Fibroblast of skin of right biceps (primary cell): ENCODE measurements around the gene EXOC3L4.
"Not testable (repeated sequence)": the region's sequence is repeated elsewhere in the genome, so short reads cannot be mapped to it uniquely, and the experiment has no call there.

Experiments used
- DNase-seq: peaks from one replicate; pipeline ENCODE4 v3.0.0-alpha.2; 2013

EXOC3L4 gene

DNA sequence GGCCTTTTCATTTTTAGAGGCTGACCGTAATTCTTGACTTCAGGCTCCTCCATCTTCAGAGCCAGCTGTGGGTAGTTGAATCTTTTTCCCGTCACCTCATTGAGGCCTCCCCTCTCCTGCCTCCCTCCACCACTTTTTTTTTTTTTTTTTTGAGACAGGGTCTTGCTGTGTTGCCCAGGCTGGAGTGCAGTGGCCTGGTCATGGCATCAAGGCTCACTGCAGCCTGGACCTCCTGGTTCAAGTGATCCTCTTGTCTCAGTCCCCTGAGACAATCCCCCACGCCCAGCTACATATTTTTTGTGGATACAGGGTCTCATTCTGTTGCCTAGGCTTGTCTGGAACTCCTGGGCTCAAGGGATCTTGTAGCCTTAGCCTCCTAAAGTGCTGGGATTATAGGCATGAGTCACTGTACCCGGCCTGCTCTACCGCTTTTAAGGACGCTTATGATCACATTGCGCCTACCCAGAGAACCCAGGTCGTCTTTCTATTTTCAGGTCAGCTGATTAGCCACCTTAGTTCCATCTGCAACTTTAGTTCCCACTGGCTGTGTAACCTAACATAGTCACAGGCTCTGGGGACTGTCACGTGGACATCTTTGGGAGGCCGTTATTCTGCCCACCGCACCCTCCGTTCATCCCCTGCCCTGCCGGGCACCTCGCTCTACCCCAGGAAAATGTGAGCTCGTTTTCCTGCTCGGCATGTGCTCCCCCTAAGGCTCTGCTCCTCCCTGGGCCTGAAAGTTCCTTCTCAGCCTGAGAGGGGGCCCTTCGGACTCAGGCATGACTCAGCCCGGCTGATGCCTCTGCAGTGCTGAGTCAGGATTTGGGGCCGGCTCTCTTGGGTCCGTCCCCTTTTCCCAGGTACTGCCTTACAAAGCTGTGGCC lies 42.1 kb downstream of the EXOC3L4 start:
- peak; percentile 75 for DNase-seq

GRCh38 chr14:103137689-103138300 lies 43.3 kb downstream of the EXOC3L4 start:
- no peak for DNase-seq

- no peak for DNase-seq
These were observed 44.0 kb downstream of the EXOC3L4 start for GRCh38 chr14:103138301-103139131.

GRCh38 chr14:103139132-103140025 lies 44.9 kb downstream of the EXOC3L4 start:
- DNase-seq, result no peak

DNA sequence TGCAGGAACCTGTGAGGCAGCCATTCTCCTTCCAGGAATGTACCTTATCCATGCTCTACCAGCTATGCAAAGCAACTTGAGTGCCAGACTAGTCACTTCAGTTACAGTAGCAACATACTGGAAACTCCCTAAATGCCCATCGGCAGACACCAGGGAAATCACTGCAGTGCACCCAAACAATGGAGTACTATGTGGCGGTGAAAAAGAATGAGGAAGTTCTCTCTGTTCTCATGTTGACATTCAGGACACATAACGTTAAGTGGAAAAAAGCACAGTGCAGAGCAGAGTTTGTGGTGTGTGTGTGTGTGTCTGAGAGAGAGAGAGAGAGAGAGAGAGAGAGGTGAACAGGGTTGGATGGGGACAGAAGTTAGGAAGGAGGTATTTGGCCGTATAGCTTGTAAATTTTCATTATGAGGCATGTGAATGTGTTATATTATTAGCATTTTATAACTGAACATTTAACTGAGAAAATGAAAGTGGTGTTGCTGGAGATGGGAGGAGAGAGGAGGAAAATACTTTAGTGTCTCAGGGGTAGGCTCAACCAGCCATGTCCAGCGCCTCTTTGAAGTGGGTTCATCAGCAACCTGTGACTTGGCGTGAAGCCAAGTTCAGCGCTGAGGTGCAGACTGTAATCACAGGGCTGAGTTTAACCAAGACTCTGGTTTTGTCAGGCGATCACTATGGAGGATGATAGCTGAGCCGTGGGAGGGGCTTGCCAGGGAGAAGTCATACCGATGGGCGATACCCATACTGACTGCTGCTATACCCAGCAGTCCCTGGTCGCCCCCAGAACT lies 46.0 kb downstream of the EXOC3L4 start:
- DNase-seq, result no peak

GRCh38 chr14:103141117-103141796 lies 46.7 kb downstream of the EXOC3L4 start:
- peak; percentile 27 for DNase-seq

DNA sequence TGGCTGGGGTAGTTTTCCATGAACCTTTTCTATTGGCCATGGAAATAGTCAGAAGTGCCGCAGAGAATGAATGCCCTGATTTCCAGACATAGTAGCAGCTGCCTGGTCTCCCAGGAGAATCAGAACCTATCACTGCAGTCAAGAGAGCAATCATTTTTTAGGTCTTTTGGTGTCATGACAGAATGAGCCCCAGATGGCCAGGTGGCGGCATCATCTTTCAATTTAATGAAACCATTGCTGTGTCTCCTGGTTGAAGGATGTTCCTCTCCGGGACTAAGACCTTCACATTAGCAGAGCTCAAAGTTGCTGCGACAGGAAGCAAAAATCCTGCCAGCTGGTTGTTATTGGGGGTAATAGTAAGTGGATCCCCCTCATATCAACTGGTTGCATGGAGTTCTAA lies 47.5 kb downstream of the EXOC3L4 start:
- DNase-seq, result no peak

GRCh38 chr14:103142721-103143302 lies 48.3 kb downstream of the EXOC3L4 start:
- no peak for DNase-seq

- peak; percentile 18 for DNase-seq
These were observed 49.0 kb downstream of the EXOC3L4 start for GRCh38 chr14:103143506-103143905.

- peak; percentile 78 for DNase-seq
These were observed 49.6 kb downstream of the EXOC3L4 start for GRCh38 chr14:103144085-103144484.

DNA sequence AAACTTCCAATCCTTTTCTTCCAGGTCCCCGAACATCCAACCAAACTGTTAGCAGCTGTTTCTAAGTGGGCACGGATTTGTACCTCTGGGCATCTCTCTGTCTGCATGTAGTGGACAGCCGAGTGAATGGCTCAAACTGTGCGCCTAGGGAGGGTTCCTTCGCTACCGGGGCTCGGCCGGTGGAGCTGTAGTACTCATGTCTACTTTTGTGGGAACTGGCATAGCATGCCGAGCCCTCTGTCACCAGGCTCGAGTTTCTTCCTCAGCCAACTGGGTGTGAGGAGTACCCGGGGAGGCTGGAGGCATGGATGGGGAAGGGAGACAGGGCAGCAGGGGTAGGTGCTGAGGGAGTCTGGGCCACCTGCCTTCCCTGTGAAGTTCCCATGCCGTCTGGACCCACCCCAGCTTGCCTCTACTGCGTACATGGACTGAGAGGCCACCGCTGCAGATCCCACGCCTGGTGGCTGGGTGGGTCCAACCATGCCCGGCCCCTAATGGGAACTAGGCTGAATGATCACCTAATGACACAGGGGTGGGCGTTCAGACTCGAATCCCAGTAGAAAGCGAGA lies 51.7 kb downstream of the EXOC3L4 start:
- no peak for DNase-seq

GRCh38 chr14:103149351-103150237 lies 55.1 kb downstream of the EXOC3L4 start:
- no peak for DNase-seq

GRCh38 chr14:103151270-103151945 lies 56.9 kb downstream of the EXOC3L4 start:
- DNase-seq, result no peak

DNA sequence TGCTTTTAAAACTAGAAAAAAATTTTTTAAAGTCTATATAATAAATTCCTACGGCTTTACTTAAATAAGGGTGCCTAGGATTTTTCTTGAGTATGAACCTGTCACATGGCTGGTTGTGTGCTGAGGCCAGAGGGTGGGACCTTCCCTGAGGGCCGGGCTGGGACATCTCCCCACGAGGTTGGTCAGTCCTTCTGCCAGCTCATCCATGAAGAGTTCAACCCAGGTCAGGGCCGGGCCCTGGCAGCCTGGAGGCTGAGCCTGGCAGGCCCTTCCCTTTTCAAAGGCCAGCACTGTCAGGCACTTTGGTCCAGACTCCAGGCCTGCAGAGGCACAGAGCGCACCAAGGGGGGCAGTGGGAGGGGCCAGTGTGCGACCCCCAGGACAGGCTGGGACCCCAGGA lies 60.5 kb downstream of the EXOC3L4 start:
- no peak for DNase-seq

DNA sequence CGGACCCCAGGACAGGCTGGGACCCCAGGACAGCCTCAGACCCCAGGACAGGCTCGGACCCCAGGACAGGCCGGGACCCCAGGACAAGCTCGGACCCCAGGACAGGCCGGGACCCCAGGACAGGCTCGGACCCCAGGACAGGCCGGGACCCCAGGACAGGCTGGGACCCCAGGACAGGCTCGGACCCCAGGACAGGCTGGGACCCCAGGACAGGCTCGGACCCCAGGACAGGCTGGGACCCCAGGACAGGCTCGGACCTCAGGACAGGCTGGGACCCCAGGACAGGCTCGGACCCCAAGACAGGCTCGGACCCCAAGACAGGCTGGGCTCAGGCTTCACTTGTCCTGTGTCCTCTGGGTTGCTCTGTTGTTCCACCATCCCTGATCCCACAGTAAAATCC lies 60.9 kb downstream of the EXOC3L4 start:
- not testable (repeated sequence) for DNase-seq

GRCh38 chr14:103155826-103156394 lies 61.4 kb downstream of the EXOC3L4 start:
- DNase-seq, result no peak

DNA sequence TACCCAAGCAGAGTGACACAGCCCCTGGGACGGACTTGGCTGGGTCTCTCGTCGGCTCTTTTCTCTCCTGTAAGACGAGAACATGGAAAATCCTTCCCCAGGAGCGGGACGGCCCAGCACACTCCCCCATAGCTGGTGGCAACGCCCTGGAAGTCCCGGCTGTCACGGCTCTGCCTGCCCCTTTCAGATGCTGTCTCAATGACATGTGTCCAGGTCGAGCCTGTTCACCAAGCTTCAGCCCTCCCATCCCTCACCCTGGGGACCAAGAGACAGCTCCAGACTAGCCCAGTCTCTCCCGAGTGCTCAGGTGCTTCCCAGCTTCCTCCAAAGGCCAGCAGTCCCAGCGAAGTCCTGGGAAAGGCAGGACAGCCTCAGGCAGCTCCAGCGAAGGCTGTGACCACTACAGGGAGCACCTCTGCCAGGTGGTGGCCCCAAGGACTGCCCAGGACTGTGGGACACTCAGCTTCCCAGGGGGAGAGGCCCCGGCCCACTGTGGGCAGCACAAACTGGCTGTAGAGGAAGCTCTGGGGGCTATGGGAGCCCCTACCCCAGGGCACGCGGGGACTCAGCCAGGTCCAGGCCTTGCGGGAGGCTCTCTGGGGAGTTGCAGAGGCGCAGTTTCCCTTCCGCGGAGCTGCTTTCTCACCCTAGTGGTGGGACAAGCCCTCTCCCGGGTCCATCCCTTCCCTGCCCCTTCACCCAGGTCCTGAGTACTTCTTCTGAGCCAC lies 62.3 kb downstream of the EXOC3L4 start:
- no peak for DNase-seq
